ENCODE results near the gene UQCR10.

- TF ChIP-seq CTCF (IDR thresholded peaks at IDR 0.05): no peak
- TF ChIP-seq POLR2A (IDR thresholded peaks at IDR 0.05): no peak
- TF ChIP-seq POLR2AphosphoS5 (IDR thresholded peaks at IDR 0.05): no peak
These were observed 10.1 kb upstream of the UQCR10 start for GRCh38 chr22:29757096-29757495.

Measured in suprapubic skin (tissue), 4 donors.